Naive B cell (primary cell): ENCODE results near the gene SERPINE2. TPM values are rescaled to one million over a fixed set of nuclear protein-coding genes. Genes with fewer than 3 reads are reported as not detected.

ENCODE experiments used
- ATAC-seq, 2 donors: fragments of 150-1000 bp; cut with Tn5 transposase; 2 replicates each; pipeline ENCODE4 v1.10.0; 2021; ENCODE audit warnings: low read depth in 2 of 2, mild to moderate bottlenecking in 2 of 2, moderate library complexity in 2 of 2
- DNase-seq: peaks from one replicate; pipeline ENCODE4 v3.0.0; 2022
- H3K27ac Mint-ChIP-seq, 6 donors: one replicate each; pipeline ENCODE4 v1.8.0; 2020 to 2022; ENCODE audit warnings: mild to moderate bottlenecking in 6 of 6, mixed read lengths in 6 of 6, moderate library complexity in 5 of 6, inconsistent platforms in 2 of 6
- H3K27me3 Mint-ChIP-seq, 3 donors: one replicate each; pipeline ENCODE4 v1.8.0; 2021 to 2022; ENCODE audit warnings: mixed read lengths in 3 of 3, mild to moderate bottlenecking in 1 of 3
- H3K36me3 Mint-ChIP-seq, 2 donors: one replicate each; pipeline ENCODE4 v1.8.0; 2020 to 2022; ENCODE audit warnings: mixed read lengths in 2 of 2, inconsistent platforms in 1 of 2, mild to moderate bottlenecking in 1 of 2
- H3K4me1 Mint-ChIP-seq, 3 donors: one replicate each; pipeline ENCODE4 v1.8.0; 2020 to 2022; ENCODE audit warnings: mixed read lengths in 3 of 3, inconsistent platforms in 1 of 3, mild to moderate bottlenecking in 1 of 3, moderate library complexity in 1 of 3
- H3K4me3 Mint-ChIP-seq, 8 donors: one replicate each; pipeline ENCODE4 v1.8.0; 2020 to 2022; ENCODE audit warnings: mild to moderate bottlenecking in 8 of 8, mixed read lengths in 8 of 8, moderate library complexity in 8 of 8, inconsistent platforms in 2 of 8
- H3K9me3 Mint-ChIP-seq, 7 donors: one replicate each; pipeline ENCODE4 v1.8.0; 2020 to 2022; ENCODE audit warnings: mixed read lengths in 7 of 7, mild to moderate bottlenecking in 5 of 7, inconsistent platforms in 2 of 7, moderate library complexity in 1 of 7
- polyA plus RNA-seq, 6 donors: library from polyadenylated mRNA; unstranded; fragments of 300-500 nt; fragmentation: Illumina TruSeq; gene quantifications; one replicate each; pipeline ENCODE4 v1.2.3, GENCODE V29; 2021; ENCODE audit warnings: low read depth in 6 of 6

Gene SERPINE2, protein sequence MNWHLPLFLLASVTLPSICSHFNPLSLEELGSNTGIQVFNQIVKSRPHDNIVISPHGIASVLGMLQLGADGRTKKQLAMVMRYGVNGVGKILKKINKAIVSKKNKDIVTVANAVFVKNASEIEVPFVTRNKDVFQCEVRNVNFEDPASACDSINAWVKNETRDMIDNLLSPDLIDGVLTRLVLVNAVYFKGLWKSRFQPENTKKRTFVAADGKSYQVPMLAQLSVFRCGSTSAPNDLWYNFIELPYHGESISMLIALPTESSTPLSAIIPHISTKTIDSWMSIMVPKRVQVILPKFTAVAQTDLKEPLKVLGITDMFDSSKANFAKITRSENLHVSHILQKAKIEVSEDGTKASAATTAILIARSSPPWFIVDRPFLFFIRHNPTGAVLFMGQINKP
- 1 to 10 TPM; 1.6 to 6.1 (median 3.4) TPM for polyA plus RNA-seq

DNA sequence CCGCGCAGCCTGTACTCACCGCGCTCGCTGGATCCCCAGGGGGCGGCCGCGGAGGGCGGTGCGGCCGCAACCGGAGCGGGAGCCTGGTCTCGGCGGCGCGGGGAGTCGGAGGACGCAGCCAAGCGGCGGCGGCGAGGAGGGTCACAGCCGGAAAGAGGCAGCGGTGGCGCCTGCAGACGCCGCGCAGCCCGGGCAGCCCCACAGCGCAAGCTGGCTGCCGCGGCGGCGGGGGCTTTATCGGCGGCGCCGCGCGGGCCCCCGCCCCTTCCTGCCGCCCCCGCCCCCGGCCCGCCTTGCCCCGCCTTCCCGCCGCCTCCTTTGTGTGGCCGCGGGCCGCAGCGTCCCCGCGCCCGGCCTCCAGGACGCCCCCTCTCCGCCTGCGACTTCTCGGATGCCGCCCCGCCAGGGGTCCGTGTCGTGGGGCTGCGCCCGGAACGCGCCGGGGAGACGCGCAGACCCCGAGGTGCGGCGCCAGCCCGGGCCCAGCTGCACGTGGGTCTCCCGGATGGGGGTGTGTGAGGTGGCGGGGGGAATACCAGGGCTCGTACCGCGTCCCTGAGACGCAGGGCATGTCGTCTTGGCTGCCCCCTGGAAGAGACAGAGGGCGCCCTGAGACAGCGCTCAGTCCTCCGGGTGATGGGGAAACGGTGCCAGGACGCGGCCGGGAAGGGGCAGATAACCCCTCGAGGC, at the start of gene SERPINE2:
TSS of gene SERPINE2 (minus strand) at position 207 of the 690 bp plus-strand sequence. CDS start 37,386 bp downstream, outside the sequence.
- Mint-ChIP-seq H3K4me1 (peaks cover 8 to 14% (median 12%) of the 10 kb centered on the region in 3 donors), H3K27ac (peak within 1 kb of the TSS in 3 of 6 donors; percentile 38 to 88 (median 40)), H3K36me3 (peaks cover 0 to 4% of the 10 kb centered on the region in 2 donors), H3K9me3 (no peaks in the 10 kb centered on the region), H3K4me3 (peak within 1 kb of the TSS; percentile 78 to 98 (median 92)), H3K27me3 (peaks cover 41 to 74% (median 72%) of the 10 kb centered on the region in 3 donors)
- DNase-seq (peak; percentile 38), ATAC-seq (peak; percentile 66 to 72)

DNA sequence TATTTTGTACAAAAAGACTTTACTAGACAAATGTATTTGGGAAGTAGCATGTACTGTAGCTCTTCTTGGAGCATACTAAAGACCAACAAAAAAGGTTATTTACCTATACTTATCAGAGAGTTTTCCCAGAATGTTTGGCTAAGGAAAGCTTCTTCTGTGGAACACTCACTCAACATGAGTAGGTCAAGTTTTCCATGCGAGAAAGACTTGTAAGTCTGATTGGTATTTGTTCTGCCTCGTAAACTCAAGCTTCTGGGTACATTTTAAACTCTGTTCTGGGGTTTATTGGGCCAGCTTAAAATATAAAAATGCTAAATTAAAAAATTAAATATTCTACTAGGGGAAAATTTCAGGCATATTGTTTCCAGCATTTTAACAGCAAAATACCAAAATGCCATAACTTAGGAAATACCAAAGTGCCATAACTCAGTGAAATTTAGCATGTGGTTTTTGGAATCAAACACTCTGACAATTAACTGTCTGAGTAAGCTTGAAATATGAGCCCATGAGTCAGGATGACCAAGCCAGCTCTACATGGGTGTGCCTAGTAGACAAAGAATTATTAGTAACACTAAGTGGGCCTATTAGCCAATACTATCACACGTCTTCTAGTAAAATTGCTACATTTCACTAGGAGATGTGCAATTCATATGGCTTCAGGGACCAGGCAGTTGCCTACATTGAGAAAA, 47.3 kb upstream of the SERPINE2 start:
- Mint-ChIP-seq H3K27ac (no peak overlapping the region), H3K4me1 (no peaks in the 10 kb centered on the region), H3K9me3 (no peaks in the 10 kb centered on the region), H3K27me3 (peaks cover 0 to 18% (median 6%) of the 10 kb centered on the region in 3 donors), H3K4me3 (no peak overlapping the region), H3K36me3 (no peaks in the 10 kb centered on the region)
- ATAC-seq, result no peak
- DNase-seq, result no peak

DNA sequence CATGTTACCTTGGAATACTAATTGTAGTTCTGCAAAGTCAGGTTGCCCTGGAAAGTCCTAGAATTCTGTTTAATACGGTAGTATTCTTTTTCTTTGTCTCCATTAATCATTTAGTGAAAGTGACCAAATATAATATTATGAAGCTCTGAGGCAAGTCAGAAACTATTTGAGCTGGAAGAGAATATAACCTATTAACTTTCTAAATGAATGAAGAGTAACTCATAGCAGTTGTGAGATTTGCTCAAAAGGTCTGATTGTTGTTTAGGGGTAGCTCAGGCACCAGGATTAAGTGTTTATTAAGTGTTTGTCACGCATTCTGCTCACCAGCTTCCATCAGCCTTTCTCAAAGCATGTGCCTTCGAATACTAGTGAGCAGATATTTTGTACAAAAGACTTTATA, 46.7 kb upstream of the SERPINE2 start:
- H3K4me3 Mint-ChIP-seq, result no peak overlapping the region
- ATAC-seq (no peak), DNase-seq (no peak)
- H3K36me3 Mint-ChIP-seq, result no peaks in the 10 kb centered on the region
- H3K9me3 Mint-ChIP-seq, result no peaks in the 10 kb centered on the region
- H3K27me3 Mint-ChIP-seq, result peaks cover 0 to 18% (median 6%) of the 10 kb centered on the region in 3 donors
- H3K27ac Mint-ChIP-seq, result no peak overlapping the region
- no peaks in the 10 kb centered on the region for H3K4me1 Mint-ChIP-seq

DNA sequence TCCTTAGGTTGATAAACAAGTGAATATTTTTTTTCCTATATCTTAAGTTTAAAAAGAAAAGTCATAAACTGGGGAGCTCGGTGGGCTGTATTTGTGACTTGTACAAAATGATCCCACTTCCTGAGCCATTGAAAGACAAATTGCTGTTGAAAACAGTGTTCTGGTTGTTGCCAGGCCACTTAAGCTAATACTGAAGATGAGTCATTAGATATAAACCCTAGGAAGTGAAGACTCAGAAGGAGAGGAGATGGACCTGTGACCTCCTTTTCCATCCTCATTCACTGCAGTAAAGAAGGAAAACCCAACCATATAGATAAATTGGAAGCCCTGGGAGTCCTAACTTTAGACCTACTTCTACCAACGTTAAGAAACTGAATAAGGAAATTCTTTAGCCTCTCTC, 46.2 kb upstream of the SERPINE2 start:
- no peaks in the 10 kb centered on the region for H3K36me3 Mint-ChIP-seq
- DNase-seq (no peak), ATAC-seq (no peak)
- peaks cover 0 to 1% (median 0%) of the 10 kb centered on the region in 7 donors for H3K9me3 Mint-ChIP-seq
- no peak overlapping the region for H3K27ac Mint-ChIP-seq
- no peaks in the 10 kb centered on the region for H3K4me1 Mint-ChIP-seq
- no peak overlapping the region for H3K4me3 Mint-ChIP-seq
- peaks cover 0 to 18% (median 6%) of the 10 kb centered on the region in 3 donors for H3K27me3 Mint-ChIP-seq

DNA sequence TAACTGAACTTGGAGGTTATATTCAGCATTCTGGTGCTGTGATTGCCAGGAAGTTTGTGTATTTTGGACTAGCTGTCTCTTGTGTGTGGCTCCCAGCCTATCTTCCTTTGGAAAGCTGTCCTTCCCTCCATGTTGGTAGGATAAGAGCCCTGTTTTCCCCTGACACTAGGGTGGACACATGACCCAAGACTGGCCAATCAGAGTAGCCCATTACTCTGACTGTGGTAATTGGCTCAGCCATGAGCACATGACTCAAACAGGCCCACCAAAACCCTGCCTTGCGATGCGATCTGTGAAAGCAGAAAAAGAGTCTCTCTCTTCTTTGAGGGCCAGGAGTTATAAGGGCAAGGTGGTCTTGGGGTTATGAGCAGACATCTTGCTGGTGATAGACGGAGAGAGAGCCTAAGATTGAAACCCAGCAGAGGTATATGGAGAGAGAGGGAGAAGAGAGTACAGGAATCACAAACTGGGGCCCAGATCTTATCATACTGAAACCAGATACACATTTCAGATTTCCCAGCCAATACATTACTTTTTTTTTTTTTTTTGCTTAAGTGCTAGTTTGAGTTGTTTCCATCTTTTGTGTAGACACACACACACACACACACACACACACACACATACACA, 45.3 kb upstream of the SERPINE2 start:
- no peaks in the 10 kb centered on the region for H3K4me1 Mint-ChIP-seq
- no peak for ATAC-seq
- peaks cover 0 to 2% (median 0%) of the 10 kb centered on the region in 7 donors for H3K9me3 Mint-ChIP-seq
- H3K36me3 Mint-ChIP-seq, result no peaks in the 10 kb centered on the region
- H3K4me3 Mint-ChIP-seq, result no peak overlapping the region
- peaks cover 0 to 20% (median 6%) of the 10 kb centered on the region in 3 donors for H3K27me3 Mint-ChIP-seq
- DNase-seq, result no peak
- H3K27ac Mint-ChIP-seq, result peak overlapping the region in 2 of 6 donors; percentile 49 to 57

DNA sequence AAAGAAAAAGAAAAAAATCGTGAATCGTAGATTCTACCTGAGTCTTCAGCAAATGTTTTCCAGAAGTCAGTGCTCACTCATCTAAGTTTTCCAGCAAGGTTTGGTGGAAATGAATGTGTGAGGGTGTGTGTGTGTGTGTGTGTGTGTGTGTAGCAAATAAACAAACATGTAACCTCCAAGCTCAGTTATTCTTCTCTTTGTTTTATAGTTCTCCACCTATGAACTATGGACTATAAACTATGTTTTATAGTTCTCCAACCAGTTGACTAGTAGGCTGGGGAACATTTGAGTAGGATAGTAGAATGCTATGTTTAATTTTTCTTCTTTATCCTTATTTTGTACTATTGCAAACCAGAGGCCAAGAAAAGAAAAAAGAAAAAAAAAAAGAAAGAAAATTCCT, 44.6 kb upstream of the SERPINE2 start:
- ATAC-seq (no peak), DNase-seq (no peak)
- Mint-ChIP-seq H3K27ac (no peak overlapping the region), H3K9me3 (peaks cover 0 to 2% (median 0%) of the 10 kb centered on the region in 7 donors), H3K27me3 (peaks cover 0 to 23% (median 6%) of the 10 kb centered on the region in 3 donors), H3K4me1 (no peaks in the 10 kb centered on the region), H3K36me3 (no peaks in the 10 kb centered on the region), H3K4me3 (no peak overlapping the region)

DNA sequence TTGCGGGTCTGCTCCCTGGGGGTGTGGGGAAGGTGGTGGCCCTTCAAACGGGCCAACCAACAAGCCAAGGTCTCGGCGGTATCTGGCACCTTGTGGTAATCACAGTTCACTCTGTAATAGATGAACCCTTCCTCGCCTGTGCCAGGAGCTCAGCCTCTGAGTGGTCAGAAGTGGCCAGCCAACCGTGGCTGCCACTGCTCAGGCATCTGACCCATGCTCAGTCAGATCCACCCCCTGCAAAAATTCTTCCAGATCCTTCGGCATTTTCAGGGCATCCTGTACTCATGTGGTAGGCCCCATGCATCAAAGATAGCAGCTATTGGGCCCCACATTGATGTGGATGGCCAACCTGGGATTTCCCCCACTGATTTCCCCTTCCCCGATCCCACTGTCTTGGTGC, 39.6 kb upstream of the SERPINE2 start:
- peaks cover 0 to 2% (median 0%) of the 10 kb centered on the region in 7 donors for H3K9me3 Mint-ChIP-seq
- H3K4me3 Mint-ChIP-seq, result no peak overlapping the region
- H3K27me3 Mint-ChIP-seq, result peaks cover 0 to 23% (median 6%) of the 10 kb centered on the region in 3 donors
- no peak for DNase-seq
- H3K4me1 Mint-ChIP-seq, result no peaks in the 10 kb centered on the region
- no peak for ATAC-seq
- H3K27ac Mint-ChIP-seq, result no peak overlapping the region
- no peaks in the 10 kb centered on the region for H3K36me3 Mint-ChIP-seq

DNA sequence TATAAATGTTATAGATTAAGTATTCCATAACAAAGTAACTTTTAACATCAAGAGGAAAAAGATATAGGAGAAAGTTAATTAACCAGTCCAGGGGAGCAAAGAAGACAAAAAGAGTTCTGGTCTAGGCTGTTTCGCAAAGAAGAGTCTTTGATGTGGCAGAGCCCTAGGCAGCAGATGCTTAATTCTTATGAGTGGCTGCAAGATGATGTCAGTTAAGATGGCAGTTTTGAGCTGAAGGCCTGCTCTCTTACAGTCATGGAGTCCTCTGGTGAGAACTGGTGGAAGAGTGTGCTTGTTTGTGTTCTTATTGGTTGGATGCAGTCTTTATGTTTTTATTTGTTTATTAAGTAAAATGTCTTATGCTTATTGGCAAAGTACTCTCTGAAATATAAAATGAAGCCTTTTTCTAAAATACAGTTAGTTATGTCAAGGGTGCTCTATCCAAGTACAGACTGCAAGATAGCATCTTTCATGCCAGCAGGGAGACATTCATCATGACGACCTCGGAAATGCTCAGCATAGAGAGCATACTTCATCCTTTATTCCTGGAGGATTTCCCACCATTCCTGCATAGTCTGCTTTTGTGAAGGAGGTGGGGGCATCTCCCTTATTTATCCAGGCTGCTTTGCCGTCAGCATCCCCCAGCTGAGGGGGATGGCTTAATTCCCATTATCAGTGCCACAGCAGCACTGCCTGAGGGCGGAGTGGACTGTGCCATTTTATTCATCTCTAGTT, 38.9 kb upstream of the SERPINE2 start:
- ATAC-seq (no peak), DNase-seq (no peak)
- Mint-ChIP-seq H3K4me3 (no peak overlapping the region), H3K4me1 (no peaks in the 10 kb centered on the region), H3K9me3 (peaks cover 0 to 2% (median 0%) of the 10 kb centered on the region in 7 donors), H3K36me3 (no peaks in the 10 kb centered on the region), H3K27ac (no peak overlapping the region), H3K27me3 (peaks cover 0 to 19% (median 3%) of the 10 kb centered on the region in 3 donors)

DNA sequence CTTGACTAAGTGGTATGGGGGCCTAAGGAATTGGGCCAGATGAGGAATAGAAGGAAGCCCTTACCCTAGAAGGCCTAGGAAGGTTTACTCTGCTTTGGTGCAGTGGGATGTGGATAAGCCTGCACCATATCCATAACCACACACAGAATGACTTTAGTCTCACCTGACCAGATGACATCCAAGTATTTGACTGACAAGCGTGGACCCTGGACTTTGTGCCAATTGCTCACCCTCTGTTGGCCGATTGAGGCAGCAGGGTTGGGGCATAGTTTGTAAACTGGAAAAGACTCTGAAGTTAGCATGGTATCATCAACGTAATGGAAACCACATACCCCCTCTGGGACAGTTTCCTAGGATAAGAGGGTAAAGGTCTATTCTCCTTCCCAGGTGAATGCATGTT, 36.5 kb upstream of the SERPINE2 start:
- H3K27ac Mint-ChIP-seq, result no peak overlapping the region
- H3K36me3 Mint-ChIP-seq, result no peaks in the 10 kb centered on the region
- DNase-seq (no peak), ATAC-seq (no peak)
- no peaks in the 10 kb centered on the region for H3K4me1 Mint-ChIP-seq
- peaks cover 0 to 2% (median 0%) of the 10 kb centered on the region in 7 donors for H3K9me3 Mint-ChIP-seq
- peaks cover under 1 to 8% (median 3%) of the 10 kb centered on the region in 3 donors for H3K27me3 Mint-ChIP-seq
- no peak overlapping the region for H3K4me3 Mint-ChIP-seq

DNA sequence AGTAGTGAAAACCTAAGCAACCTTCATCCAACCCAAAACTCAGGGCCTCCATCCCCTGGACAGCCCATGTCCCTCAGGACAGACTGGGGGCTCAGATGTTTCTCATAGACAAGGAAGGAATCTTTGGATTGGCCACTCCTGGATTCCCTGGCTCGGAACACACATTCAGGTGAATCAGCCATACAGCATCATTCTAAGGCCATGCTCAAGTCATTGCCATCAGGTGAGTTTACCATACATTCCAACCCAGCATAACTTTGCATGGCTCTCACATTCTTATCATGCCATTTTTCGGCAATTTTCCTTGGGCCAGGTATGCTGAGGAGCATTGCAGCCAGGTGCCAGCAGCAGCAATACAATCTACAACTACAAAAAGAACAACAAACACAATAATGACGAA, 34.6 kb upstream of the SERPINE2 start:
- DNase-seq, result no peak
- Mint-ChIP-seq H3K27me3 (peaks cover 10 to 15% (median 13%) of the 10 kb centered on the region in 3 donors), H3K4me3 (no peak overlapping the region), H3K9me3 (no peaks in the 10 kb centered on the region), H3K4me1 (no peaks in the 10 kb centered on the region), H3K27ac (no peak overlapping the region), H3K36me3 (no peaks in the 10 kb centered on the region)
- ATAC-seq, result no peak

DNA sequence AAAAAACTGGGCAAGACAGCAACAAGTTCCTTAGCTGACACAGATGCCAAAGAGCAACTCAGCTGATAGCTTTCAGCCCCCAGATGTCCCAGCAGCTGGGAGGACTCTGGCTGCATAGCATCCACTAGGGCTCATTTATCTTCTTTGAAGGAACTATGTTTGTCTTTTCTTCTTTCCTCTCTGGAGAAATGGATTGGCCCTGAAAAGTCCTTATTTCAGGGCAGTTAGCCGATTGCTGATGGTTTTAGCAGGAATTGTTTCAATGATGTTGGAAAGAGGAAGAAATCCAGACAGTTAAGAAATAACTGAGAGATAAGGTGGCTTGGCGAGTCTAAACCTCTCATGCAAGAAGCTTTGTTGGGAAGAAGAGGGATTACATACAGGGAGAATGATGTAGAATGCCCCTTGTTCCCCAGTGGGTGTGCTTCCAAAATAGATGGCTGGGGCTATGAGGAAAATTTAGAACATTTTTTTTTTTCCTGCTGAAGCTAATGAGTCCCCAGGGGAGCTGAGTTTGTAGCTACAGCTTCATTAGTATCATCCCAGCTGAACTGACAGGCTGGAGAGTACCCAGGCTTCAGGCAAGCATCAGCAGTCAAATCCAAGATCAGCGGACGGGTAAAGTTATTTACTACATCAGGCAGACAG, 33.6 kb upstream of the SERPINE2 start:
- Mint-ChIP-seq H3K36me3 (no peaks in the 10 kb centered on the region), H3K4me3 (no peak overlapping the region), H3K4me1 (no peaks in the 10 kb centered on the region), H3K9me3 (no peaks in the 10 kb centered on the region), H3K27me3 (peaks cover 17 to 23% (median 19%) of the 10 kb centered on the region in 3 donors), H3K27ac (no peak overlapping the region)
- ATAC-seq (no peak), DNase-seq (no peak)

DNA sequence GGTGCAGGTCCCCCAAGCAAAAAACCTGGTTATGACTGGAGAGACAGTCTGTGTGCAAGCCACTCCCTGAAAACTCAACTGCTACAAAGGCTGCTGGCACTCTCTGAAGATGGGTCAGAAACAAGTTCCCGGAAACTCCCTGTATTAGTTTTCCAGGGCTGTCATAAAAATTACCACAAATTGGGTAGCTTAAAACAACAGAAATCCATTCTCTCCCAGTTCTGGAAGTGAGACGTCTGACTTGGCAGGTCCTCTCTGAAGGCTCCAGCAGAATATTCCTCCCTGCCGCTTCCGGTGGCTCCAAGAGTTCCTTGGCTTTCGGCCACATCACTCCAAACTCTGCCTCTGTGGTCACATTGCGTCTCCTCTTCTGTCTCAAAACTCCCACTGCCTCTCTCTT, 30.1 kb upstream of the SERPINE2 start:
- no peak overlapping the region for H3K27ac Mint-ChIP-seq
- H3K36me3 Mint-ChIP-seq, result no peaks in the 10 kb centered on the region
- no peaks in the 10 kb centered on the region for H3K4me1 Mint-ChIP-seq
- H3K4me3 Mint-ChIP-seq, result no peak overlapping the region
- peaks cover 20 to 31% (median 28%) of the 10 kb centered on the region in 3 donors for H3K27me3 Mint-ChIP-seq
- no peak for ATAC-seq
- no peaks in the 10 kb centered on the region for H3K9me3 Mint-ChIP-seq
- no peak for DNase-seq
